ENCODE results near the gene DPAGT1. TPM values are rescaled to one million over a fixed set of nuclear protein-coding genes. Genes with fewer than 3 reads are reported as not detected.

Gene DPAGT1
- total and polyA plus RNA-seq, 7 experiments from 2014 or later = 21.9 to 63.9 (median 32.6) TPM

DNA sequence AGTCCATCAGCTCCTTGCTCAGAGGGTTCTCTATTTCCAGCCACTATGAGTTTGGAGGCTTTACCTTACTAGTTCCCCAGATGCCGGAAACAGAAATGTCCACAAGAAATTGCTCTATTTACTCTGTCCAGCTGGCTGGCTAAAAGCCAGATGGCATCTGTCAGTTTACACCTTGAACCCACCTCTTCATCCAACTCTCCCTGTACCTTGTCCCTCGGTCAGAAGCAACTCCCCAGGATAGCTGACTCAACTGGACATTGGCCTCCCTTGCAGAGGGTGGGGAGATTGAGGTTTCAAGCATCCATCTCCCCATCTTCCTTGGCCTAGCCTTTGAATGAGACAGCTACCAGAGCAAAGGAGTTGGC lies 7.2 kb upstream of the DPAGT1 start:
- Mint-ChIP-seq H3K27me3 (no peaks in the 10 kb centered on the region), H3K27ac (peak overlapping the region in 8 of 9 donors; percentile 80 to 94 (median 86)), H3K36me3 (peaks cover 7 to 35% (median 19%) of the 10 kb centered on the region in 5 donors), H3K4me1 (peaks cover 49 to 71% (median 54%) of the 10 kb centered on the region in 7 donors), H3K9me3 (no peaks in the 10 kb centered on the region), H3K4me3 (peak overlapping the region; percentile 83 to 98 (median 92))
- Histone ChIP-seq H3K27me3 (ENCODE audit: control insufficient read depth in 2 of 2, insufficient read depth in 2 of 2, low read length in 2 of 2) (no peaks in the 10 kb centered on the region), H3K4me3 (ENCODE audit: low read length) (peak overlapping the region; percentile 95), H3K9me3 (ENCODE audit: control insufficient read depth in 2 of 3, low read length in 3 of 3) (no peaks in the 10 kb centered on the region), H3K27ac (ENCODE audit: low read depth, low read length) (peak overlapping the region; percentile 93), H3K36me3 (ENCODE audit: control insufficient read depth in 2 of 3, insufficient read depth in 3 of 3, low read length in 3 of 3) (peaks cover 9 to 45% (median 21%) of the 10 kb centered on the region in 3 experiments), H3K4me1 (ENCODE audit: control insufficient read depth in 2 of 2, insufficient read depth in 2 of 2, low read length in 2 of 2) (peaks cover 20 to 24% of the 10 kb centered on the region in 2 donors)
- ATAC-seq = no peak
- DNase-seq = no peak
- POLR2A ChIA-PET = interaction anchor here (0.8 to 20.2 kb wide), 9 partner anchors 7 to 225 kb away, joined by 3 to 435 read pairs (median 6); partner anchors contain the start of genes C2CD2L, CBL, DPAGT1 and HINFP
- intact Hi-C loops (cut with micrococcal nuclease) = loop anchor here in 1 of 2 donors (5.0 kb wide), 2 partner anchors 58 to 153 kb away; partner anchors contain the start of gene NLRX1
- CTCF ChIA-PET = interaction anchor here (0.7 to 1.4 kb wide), 2 partner anchors 13 to 213 kb away, joined by 3 read pairs; a partner anchor contains a TSS

GRCh38 chr11:119108146-119108856 lies 6.6 kb upstream of the DPAGT1 start:
- Mint-ChIP-seq H3K27me3 (no peaks in the 10 kb centered on the region), H3K4me1 (peaks cover 50 to 74% (median 57%) of the 10 kb centered on the region in 7 donors), H3K27ac (peak overlapping the region; percentile 80 to 94 (median 86)), H3K4me3 (peak overlapping the region; percentile 83 to 98 (median 92)), H3K9me3 (no peaks in the 10 kb centered on the region), H3K36me3 (peaks cover 7 to 32% (median 19%) of the 10 kb centered on the region in 5 donors)
- ATAC-seq = no peak
- Histone ChIP-seq H3K9me3 (ENCODE audit: control insufficient read depth in 2 of 3, low read length in 3 of 3) (no peaks in the 10 kb centered on the region), H3K27ac (ENCODE audit: low read depth, low read length) (peak overlapping the region; percentile 93), H3K36me3 (ENCODE audit: control insufficient read depth in 2 of 3, insufficient read depth in 3 of 3, low read length in 3 of 3) (peaks cover 9 to 40% (median 21%) of the 10 kb centered on the region in 3 experiments), H3K4me1 (ENCODE audit: control insufficient read depth in 2 of 2, insufficient read depth in 2 of 2, low read length in 2 of 2) (peaks cover 20 to 25% of the 10 kb centered on the region in 2 donors), H3K4me3 (ENCODE audit: low read length) (peak overlapping the region; percentile 95), H3K27me3 (ENCODE audit: control insufficient read depth in 2 of 2, insufficient read depth in 2 of 2, low read length in 2 of 2) (no peaks in the 10 kb centered on the region)
- peak in 7 of 9 donors; percentile 41 to 56 (median 50) for DNase-seq
- ChIA-PET CTCF (interaction anchor here (0.7 kb wide), 1 partner anchor 13 kb away, joined by 3 read pairs; a partner anchor contains a TSS), POLR2A (interaction anchor here (0.8 to 20.2 kb wide), 10 partner anchors 8 to 98 kb away, joined by 3 to 435 read pairs (median 6); partner anchors contain the start of genes C2CD2L, CBL, DPAGT1 and HINFP)
- intact Hi-C loops (cut with micrococcal nuclease) = loop anchor here in 1 of 2 donors (5.0 kb wide), 2 partner anchors 59 to 154 kb away; partner anchors contain the start of gene NLRX1

DNA sequence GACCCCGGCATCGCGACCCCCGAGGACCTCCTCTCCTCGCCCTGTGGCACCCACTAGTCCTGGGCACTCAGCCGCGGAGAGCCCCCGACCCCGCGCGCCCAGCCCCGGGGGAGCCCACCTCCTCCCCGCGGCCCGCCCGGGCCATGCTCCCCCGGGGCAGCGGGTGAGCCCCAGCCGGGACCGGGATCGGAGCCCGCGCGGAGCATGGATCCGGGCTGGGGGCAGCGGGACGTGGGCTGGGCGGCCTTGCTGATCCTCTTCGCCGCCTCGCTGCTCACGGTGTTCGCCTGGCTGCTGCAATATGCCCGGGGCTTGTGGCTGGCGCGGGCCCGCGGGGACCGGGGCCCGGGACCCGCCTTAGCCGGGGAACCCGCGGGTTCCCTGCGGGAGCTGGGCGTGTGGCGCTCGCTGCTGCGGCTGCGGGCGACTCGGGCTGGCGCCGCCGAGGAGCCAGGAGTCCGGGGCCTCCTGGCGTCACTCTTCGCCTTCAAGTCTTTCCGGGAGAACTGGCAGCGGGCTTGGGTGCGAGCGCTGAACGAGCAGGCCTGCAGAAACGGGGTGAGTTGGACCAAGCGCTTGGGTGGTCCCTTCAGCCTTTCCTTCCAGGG lies 6.0 kb upstream of the DPAGT1 start:
- H3K36me3 Mint-ChIP-seq = peaks cover 7 to 26% (median 13%) of the 10 kb centered on the region in 5 donors
- intact Hi-C loops (cut with micrococcal nuclease) = loop anchor here (1.0 to 5.0 kb wide), 10 partner anchors 8 to 179 kb away; partner anchors contain the start of genes HINFP (in 2 of the 2), NLRX1 (in 2 of the 2), ABCG4 (in 1 of the 2) and HYOU1 (in 1 of the 2)
- peaks cover 47 to 71% (median 57%) of the 10 kb centered on the region in 7 donors for H3K4me1 Mint-ChIP-seq

GRCh38 chr11:119106564-119107537 lies 5.2 kb upstream of the DPAGT1 start, which contains the start of gene C2CD2L:
C2CD2L (plus strand) TSS chr11:119107344; CDS start chr11:119107742, 398 bp downstream.
- H3K27ac Mint-ChIP-seq = peak within 1 kb of the TSS; percentile 82 to 98 (median 91)
- Histone ChIP-seq H3K9me3 (ENCODE audit: control insufficient read depth in 2 of 3, low read length in 3 of 3) (no peaks in the 10 kb centered on the region), H3K4me1 (ENCODE audit: control insufficient read depth in 2 of 2, insufficient read depth in 2 of 2, low read length in 2 of 2) (peaks cover 20 to 30% of the 10 kb centered on the region in 2 donors), H3K36me3 (ENCODE audit: control insufficient read depth in 2 of 3, insufficient read depth in 3 of 3, low read length in 3 of 3) (peaks cover 9 to 25% (median 11%) of the 10 kb centered on the region in 3 experiments), H3K27ac (ENCODE audit: low read depth, low read length) (peak within 1 kb of the TSS; percentile 93), H3K4me3 (ENCODE audit: low read length) (peak within 1 kb of the TSS; percentile 95), H3K27me3 (ENCODE audit: control insufficient read depth in 2 of 2, insufficient read depth in 2 of 2, low read length in 2 of 2) (no peaks in the 10 kb centered on the region)
- no peaks in the 10 kb centered on the region for H3K27me3 Mint-ChIP-seq
- peaks cover 6 to 23% (median 10%) of the 10 kb centered on the region in 5 donors for H3K36me3 Mint-ChIP-seq
- ATAC-seq (peak; percentile 95), DNase-seq (peak; percentile 78 to 90 (median 86))
- ChIA-PET CTCF (interaction anchor here (0.6 to 2.8 kb wide), 5 partner anchors 10 to 154 kb away, joined by 3 to 13 read pairs (median 5); partner anchors contain the start of gene HMBS), POLR2A (interaction anchor here (0.6 to 20.2 kb wide), 18 partner anchors 9 to 199 kb away, joined by 3 to 435 read pairs (median 4); partner anchors contain the start of genes HINFP, HMBS, HYOU1 and NLRX1)
- peaks cover 46 to 77% (median 62%) of the 10 kb centered on the region in 7 donors for H3K4me1 Mint-ChIP-seq
- peak within 1 kb of the TSS; percentile 83 to 98 (median 92) for H3K4me3 Mint-ChIP-seq
- intact Hi-C loops (cut with micrococcal nuclease) = loop anchor here (1.0 to 5.0 kb wide), 10 partner anchors 8 to 178 kb away; partner anchors contain the start of genes HINFP (in 2 of the 2), NLRX1 (in 2 of the 2), ABCG4 (in 1 of the 2) and HYOU1 (in 1 of the 2)
- H3K9me3 Mint-ChIP-seq = no peaks in the 10 kb centered on the region

More for the DNA sequence above, 6.0 kb upstream of the DPAGT1 start:
- Histone ChIP-seq H3K27me3 (ENCODE audit: control insufficient read depth in 2 of 2, insufficient read depth in 2 of 2, low read length in 2 of 2) (no peaks in the 10 kb centered on the region), H3K4me1 (ENCODE audit: control insufficient read depth in 2 of 2, insufficient read depth in 2 of 2, low read length in 2 of 2) (peaks cover 20 to 30% of the 10 kb centered on the region in 2 donors), H3K27ac (ENCODE audit: low read depth, low read length) (peak overlapping the region; percentile 93), H3K9me3 (ENCODE audit: control insufficient read depth in 2 of 3, low read length in 3 of 3) (no peaks in the 10 kb centered on the region), H3K36me3 (ENCODE audit: control insufficient read depth in 2 of 3, insufficient read depth in 3 of 3, low read length in 3 of 3) (peaks cover 9 to 33% (median 16%) of the 10 kb centered on the region in 3 experiments), H3K4me3 (ENCODE audit: low read length) (peak overlapping the region; percentile 95)
- Mint-ChIP-seq H3K27ac (peak overlapping the region; percentile 80 to 94 (median 86)), H3K4me3 (peak overlapping the region; percentile 83 to 98 (median 92)), H3K27me3 (no peaks in the 10 kb centered on the region), H3K9me3 (no peaks in the 10 kb centered on the region)
- POLR2A ChIA-PET = interaction anchor here (0.6 to 20.2 kb wide), 13 partner anchors 9 to 198 kb away, joined by 3 to 435 read pairs (median 5); partner anchors contain the start of genes CBL, HINFP, HMBS and HYOU1
- CTCF ChIA-PET = interaction anchor here (1.1 to 2.8 kb wide), 2 partner anchors 9 to 25 kb away, joined by 3 to 13 read pairs; no protein-coding TSS in a partner anchor
- DNase-seq (peak in 1 of 9 donors; percentile 16), ATAC-seq (peak; percentile 20)

- H3K27ac Mint-ChIP-seq = peak overlapping the region; percentile 85 to 99 (median 99)
- no peak overlapping the region for H3K27ac ChIP-seq (ENCODE audit: low read depth, low read length)
- H3K36me3 Mint-ChIP-seq = peaks cover 0 to 4% (median 0%) of the 10 kb centered on the region in 5 donors
- peaks cover 0 to 4% (median 0%) of the 10 kb centered on the region in 3 experiments for H3K36me3 ChIP-seq (ENCODE audit: control insufficient read depth in 2 of 3, insufficient read depth in 3 of 3, low read length in 3 of 3)
- intact Hi-C loops (cut with micrococcal nuclease) = loop anchor here (2.0 to 5.0 kb wide), 7 partner anchors 73 to 1871 kb away; partner anchors contain the start of genes BCL9L (in 1 of the 2), CENATAC (in 1 of the 2), DDX6 (in 1 of the 2) and KMT2A (in 1 of the 2)
- no peaks in the 10 kb centered on the region for H3K27me3 Mint-ChIP-seq
- ChIA-PET CTCF (no interaction called here), POLR2A (interaction anchor here (0.8 to 20.2 kb wide), 4 partner anchors 9 to 532 kb away, joined by 3 to 435 read pairs (median 3); partner anchors contain the start of genes ARCN1 and HINFP)
- DNase-seq (peak in 1 of 9 donors; percentile 17), ATAC-seq (no peak)
- H3K4me3 ChIP-seq (ENCODE audit: low read length) = no peak overlapping the region
- H3K9me3 ChIP-seq (ENCODE audit: control insufficient read depth in 2 of 3, low read length in 3 of 3) = no peaks in the 10 kb centered on the region
- no peaks in the 10 kb centered on the region for H3K9me3 Mint-ChIP-seq
- peak overlapping the region; percentile 41 to 100 (median 82) for H3K4me3 Mint-ChIP-seq
- H3K4me1 Mint-ChIP-seq = peaks cover 30 to 70% (median 54%) of the 10 kb centered on the region in 7 donors
- no peaks in the 10 kb centered on the region for H3K27me3 ChIP-seq (ENCODE audit: control insufficient read depth in 2 of 2, insufficient read depth in 2 of 2, low read length in 2 of 2)
- H3K4me1 ChIP-seq (ENCODE audit: control insufficient read depth in 2 of 2, insufficient read depth in 2 of 2, low read length in 2 of 2) = peaks cover 24 to 30% of the 10 kb centered on the region in 2 donors
These were observed 2.1 kb upstream of the DPAGT1 start for GRCh38 chr11:119103793-119104192.

Measured in naive thymus-derived CD4-positive, alpha-beta T cell (primary cell).